Measurements from ENCODE around the gene RAB15. TPM values are rescaled to one million over a fixed set of nuclear protein-coding genes. Genes with fewer than 3 reads are reported as not detected.

The RAB15 gene
- polyA plus RNA-seq (2.1 to 3.3 TPM (median 3.1 TPM) in 3 replicates), polyA minus RNA-seq (1.6 to 3.0 TPM (median 1.6 TPM) in 3 replicates)
- 0.27 TPM for polyA plus RNA-seq (2011; ENCODE audit: low read depth)
- 2.1 TPM in 2 replicates for polyA plus RNA-seq (2011; cell fraction: cytosol; rRNA removed)
- polyA plus RNA-seq (2011; cell fraction: nucleus; rRNA removed) = 4.2 and 4.3 TPM in 2 replicates
- polyA plus RNA-seq (2012; ENCODE audit: low replicate concordance) = 0.52 and 2.9 TPM in 2 replicates
- polyA minus RNA-seq (2011; cell fraction: cytosol; rRNA and poly(A)+ RNA removed) = 1.9 TPM
- 1.2 and 1.3 TPM in 2 replicates for polyA minus RNA-seq (2011; cell fraction: nucleus; rRNA and poly(A)+ RNA removed)

DNA sequence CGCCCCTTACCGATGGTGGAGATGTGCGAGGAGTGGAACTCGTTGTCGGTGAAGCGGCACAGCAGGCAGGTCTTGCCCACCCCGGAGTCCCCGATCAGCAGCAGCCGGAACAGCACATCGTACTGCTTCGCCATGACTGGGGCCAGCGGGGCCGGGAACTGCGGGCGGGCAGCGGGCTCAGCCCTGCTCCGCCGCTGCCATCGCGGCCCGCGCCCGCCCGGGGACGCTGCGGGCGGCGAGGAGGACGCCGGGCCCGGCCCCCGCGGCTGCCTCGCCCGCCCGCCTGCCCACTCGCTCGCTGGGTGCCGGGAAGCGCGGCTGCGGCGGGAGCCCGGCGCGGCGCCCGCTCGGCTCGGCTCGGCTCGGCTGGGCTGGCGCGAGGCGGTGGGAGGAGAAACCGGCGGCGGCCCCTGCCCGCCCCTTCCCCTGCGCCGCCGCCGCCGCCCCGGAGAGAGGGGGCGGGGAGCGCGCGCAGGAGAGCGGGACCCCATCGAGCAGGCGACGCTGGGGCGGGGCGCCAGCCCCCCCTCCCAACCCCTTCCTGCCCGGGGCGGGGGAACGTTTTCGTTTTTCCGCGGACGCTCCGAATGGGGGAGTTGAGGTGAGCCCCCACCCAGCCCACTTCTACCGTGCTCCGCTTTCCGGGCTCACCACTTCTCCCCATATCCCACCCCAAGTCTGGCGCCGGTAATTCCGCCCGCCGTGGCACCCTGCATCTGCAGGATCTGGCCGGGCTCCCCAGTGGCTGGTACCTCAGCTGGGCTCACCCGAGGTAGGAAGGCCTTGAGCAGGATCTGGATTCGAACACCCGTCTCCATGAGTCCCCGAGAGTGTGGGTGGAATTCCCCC lies at the start of gene RAB15:
TSS of gene RAB15 (minus strand) at position 394 of the 849 bp plus-strand sequence. CDS start at position 134, 260 bp downstream.
- peak within 1 kb of the TSS; percentile 55 for H3K9ac ChIP-seq (ENCODE audit: control insufficient read depth, extremely low read depth, insufficient read depth, low read length)
- FAIRE-seq (no peak), DNase-seq (ENCODE audit: low read depth, low spot score) (no peak)
- no peak within 1 kb of the TSS for H3K27ac ChIP-seq (ENCODE audit: control insufficient read depth, insufficient read depth, low read length)
- no peaks in the 10 kb centered on the region for H3K27me3 ChIP-seq (ENCODE audit: control insufficient read depth, extremely low read depth, insufficient read depth, low read length)
- no peaks in the 10 kb centered on the region for H3K9me1 ChIP-seq (ENCODE audit: control insufficient read depth, extremely low read depth, insufficient read depth, low read length)
- dilution Hi-C loops (cut with MboI; ENCODE audit: extremely low pct_ligation_motif_present, low sequenced_read_pairs) = no loop called here
- peak within 1 kb of the TSS; percentile 79 for H3K4me2 ChIP-seq (ENCODE audit: control insufficient read depth, extremely low read depth, insufficient read depth, low read depth, low read length)
- H3K79me2 ChIP-seq (ENCODE audit: control insufficient read depth, insufficient read depth, low read length) = no peaks in the 10 kb centered on the region
- no peaks in the 10 kb centered on the region for H4K20me1 ChIP-seq (ENCODE audit: control insufficient read depth, extremely low read depth, insufficient read depth, low read length)
- no peaks in the 10 kb centered on the region for H3K4me1 ChIP-seq (ENCODE audit: control insufficient read depth, extremely low read depth, insufficient read depth, low read length)
- H3K9me3 ChIP-seq (ENCODE audit: control insufficient read depth, low read depth, low read length) = no peaks in the 10 kb centered on the region
- no peaks in the 10 kb centered on the region for H3K36me3 ChIP-seq (ENCODE audit: control insufficient read depth in 2 of 2, extremely low read depth in 1 of 2, insufficient read depth in 2 of 2, low read length in 2 of 2)
- H2AFZ ChIP-seq (ENCODE audit: control insufficient read depth, low read length) = peak within 1 kb of the TSS; percentile 68
- TF ChIP-seq, protein P1, sequence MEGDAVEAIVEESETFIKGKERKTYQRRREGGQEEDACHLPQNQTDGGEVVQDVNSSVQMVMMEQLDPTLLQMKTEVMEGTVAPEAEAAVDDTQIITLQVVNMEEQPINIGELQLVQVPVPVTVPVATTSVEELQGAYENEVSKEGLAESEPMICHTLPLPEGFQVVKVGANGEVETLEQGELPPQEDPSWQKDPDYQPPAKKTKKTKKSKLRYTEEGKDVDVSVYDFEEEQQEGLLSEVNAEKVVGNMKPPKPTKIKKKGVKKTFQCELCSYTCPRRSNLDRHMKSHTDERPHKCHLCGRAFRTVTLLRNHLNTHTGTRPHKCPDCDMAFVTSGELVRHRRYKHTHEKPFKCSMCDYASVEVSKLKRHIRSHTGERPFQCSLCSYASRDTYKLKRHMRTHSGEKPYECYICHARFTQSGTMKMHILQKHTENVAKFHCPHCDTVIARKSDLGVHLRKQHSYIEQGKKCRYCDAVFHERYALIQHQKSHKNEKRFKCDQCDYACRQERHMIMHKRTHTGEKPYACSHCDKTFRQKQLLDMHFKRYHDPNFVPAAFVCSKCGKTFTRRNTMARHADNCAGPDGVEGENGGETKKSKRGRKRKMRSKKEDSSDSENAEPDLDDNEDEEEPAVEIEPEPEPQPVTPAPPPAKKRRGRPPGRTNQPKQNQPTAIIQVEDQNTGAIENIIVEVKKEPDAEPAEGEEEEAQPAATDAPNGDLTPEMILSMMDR (optimal IDR thresholded peaks at IDR 0.05 in 1 of 3, IDR thresholded peaks at IDR 0.05 in 1 of 3, conservative IDR thresholded peaks at IDR 0.05 in 1 of 3; ENCODE audit: extremely low read depth in 1 of 3, insufficient read depth in 2 of 3, low read length in 3 of 3) = no peak
- no peak for TF ChIP-seq EZH2 (IDR thresholded peaks at IDR 0.05; ENCODE audit: low read length)
- H3K4me3 ChIP-seq (ENCODE audit: control insufficient read depth in 2 of 3, extremely low read depth in 1 of 3, insufficient read depth in 2 of 3, low read depth in 1 of 3, low read length in 3 of 3) = peak within 1 kb of the TSS; percentile 50 to 61 (median 61)

DNA sequence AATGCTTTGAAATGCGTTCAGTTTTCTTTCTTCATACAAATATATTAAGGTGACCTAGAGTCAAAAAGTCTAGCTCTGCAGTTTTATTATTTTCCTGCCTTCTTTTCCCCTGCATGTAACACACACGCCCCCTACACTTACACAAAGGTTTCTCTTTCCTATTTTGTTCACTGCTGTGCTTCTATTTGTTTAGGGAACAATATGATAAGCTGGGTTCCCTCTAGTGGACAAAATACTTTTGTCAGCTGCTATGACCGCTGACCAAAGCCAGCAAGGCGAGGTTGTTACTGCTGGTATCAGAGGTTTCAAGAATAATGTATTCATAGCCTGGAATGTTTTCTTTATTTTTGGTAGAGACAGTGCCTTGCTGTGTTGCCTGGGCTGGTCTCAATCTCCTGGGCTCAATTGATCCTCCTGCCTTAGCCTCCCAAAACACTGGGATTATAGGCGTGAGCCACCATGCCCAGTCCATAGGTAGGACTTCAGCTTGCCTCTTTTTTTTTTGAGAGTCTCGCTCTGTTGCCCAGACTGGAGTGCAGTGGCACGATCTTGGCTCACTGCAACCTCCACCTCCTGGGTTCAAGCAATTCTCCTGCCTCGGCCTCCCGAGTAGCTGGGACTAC lies 47.9 kb upstream of the RAB15 start:
- Histone ChIP-seq H3K79me2 (ENCODE audit: control insufficient read depth, insufficient read depth, low read length) (no peaks in the 10 kb centered on the region), H3K9me3 (ENCODE audit: control insufficient read depth, low read depth, low read length) (no peaks in the 10 kb centered on the region), H3K9ac (ENCODE audit: control insufficient read depth, extremely low read depth, insufficient read depth, low read length) (no peak overlapping the region), H3K4me1 (ENCODE audit: control insufficient read depth, extremely low read depth, insufficient read depth, low read length) (no peaks in the 10 kb centered on the region), H3K4me2 (ENCODE audit: control insufficient read depth, extremely low read depth, insufficient read depth, low read depth, low read length) (no peak overlapping the region), H3K9me1 (ENCODE audit: control insufficient read depth, extremely low read depth, insufficient read depth, low read length) (no peaks in the 10 kb centered on the region), H2AFZ (ENCODE audit: control insufficient read depth, low read length) (no peak overlapping the region), H3K27me3 (ENCODE audit: control insufficient read depth, extremely low read depth, insufficient read depth, low read length) (no peaks in the 10 kb centered on the region), H4K20me1 (ENCODE audit: control insufficient read depth, extremely low read depth, insufficient read depth, low read length) (no peaks in the 10 kb centered on the region), H3K4me3 (ENCODE audit: control insufficient read depth in 2 of 3, extremely low read depth in 1 of 3, insufficient read depth in 2 of 3, low read depth in 1 of 3, low read length in 3 of 3) (no peak overlapping the region), H3K36me3 (ENCODE audit: control insufficient read depth in 2 of 2, extremely low read depth in 1 of 2, insufficient read depth in 2 of 2, low read length in 2 of 2) (peaks cover 3% of the 10 kb centered on the region in 2 experiments), H3K27ac (ENCODE audit: control insufficient read depth, insufficient read depth, low read length) (no peak overlapping the region)
- DNase-seq (ENCODE audit: low read depth, low spot score) (no peak), FAIRE-seq (peak; percentile 51)
- TF ChIP-seq EZH2 (IDR thresholded peaks at IDR 0.05; ENCODE audit: low read length) = no peak
- TF ChIP-seq, protein P1 (optimal IDR thresholded peaks at IDR 0.05 in 1 of 3, IDR thresholded peaks at IDR 0.05 in 1 of 3, conservative IDR thresholded peaks at IDR 0.05 in 1 of 3; ENCODE audit: extremely low read depth in 1 of 3, insufficient read depth in 2 of 3, low read length in 3 of 3) = peak; percentile 48 to 51 (median 48)
- dilution Hi-C loops (cut with MboI; ENCODE audit: extremely low pct_ligation_motif_present, low sequenced_read_pairs) = no loop called here

Measured in keratinocyte (primary cell).